Hematopoietic multipotent progenitor cell (in vitro differentiated cells): ENCODE measurements around the gene MACROH2A1. TPM values are rescaled to one million over a fixed set of nuclear protein-coding genes. Genes with fewer than 3 reads are reported as not detected.

ENCODE experiments used
- DNase-seq, 3 donors: peaks; one replicate each; pipeline ENCODE4 v3.0.0-alpha.2; 2011 to 2015; ENCODE audit warnings: low read depth in 2 of 3, low spot score in 2 of 3
- total RNA-seq: library from RNA; depleted of rRNA; stranded (reverse); fragments of >200 nt; gene quantifications from one replicate; pipeline ENCODE4 v1.2.3, GENCODE V29; 2012

Gene MACROH2A1
- total RNA-seq, 1 donor, result 694 TPM

DNA sequence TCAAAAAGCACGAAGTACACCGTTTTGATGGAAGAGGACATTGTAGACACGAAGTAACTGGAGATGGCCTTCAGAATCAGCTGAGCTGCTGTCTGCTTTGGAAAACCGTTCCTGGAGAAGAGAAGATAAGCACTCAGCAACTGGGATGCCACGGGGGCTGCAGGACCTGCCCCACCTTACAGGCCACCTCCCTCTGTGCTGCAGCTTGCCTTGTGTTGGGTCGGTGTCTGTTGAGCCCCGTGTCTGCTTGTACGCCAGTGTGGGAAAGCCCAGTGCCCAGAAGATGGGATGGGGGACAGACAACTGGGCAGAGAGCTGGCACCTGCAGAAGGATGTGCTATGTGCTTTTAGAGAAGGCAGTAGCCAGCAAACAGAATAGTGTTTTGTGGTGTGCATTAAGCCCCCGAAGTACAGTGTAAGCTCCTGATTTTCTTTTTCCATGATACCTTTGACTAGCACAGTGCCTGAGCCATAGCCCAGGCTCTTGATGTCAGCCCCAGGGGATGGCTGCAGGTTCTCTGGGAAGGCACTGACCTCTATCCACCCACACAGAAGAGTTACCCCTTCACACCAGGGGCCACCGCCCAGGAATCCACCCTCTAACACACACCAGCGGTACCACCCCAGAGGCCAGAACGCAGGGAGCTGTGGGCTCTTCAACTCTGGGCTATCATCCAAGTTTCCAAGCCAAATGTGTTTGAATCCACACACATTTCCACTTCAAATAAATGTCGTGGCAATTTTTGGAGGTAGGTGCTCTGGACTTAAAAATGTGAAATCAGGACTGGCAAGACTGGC, 63.8 kb downstream of the MACROH2A1 start:
- DNase-seq, result no peak

DNA sequence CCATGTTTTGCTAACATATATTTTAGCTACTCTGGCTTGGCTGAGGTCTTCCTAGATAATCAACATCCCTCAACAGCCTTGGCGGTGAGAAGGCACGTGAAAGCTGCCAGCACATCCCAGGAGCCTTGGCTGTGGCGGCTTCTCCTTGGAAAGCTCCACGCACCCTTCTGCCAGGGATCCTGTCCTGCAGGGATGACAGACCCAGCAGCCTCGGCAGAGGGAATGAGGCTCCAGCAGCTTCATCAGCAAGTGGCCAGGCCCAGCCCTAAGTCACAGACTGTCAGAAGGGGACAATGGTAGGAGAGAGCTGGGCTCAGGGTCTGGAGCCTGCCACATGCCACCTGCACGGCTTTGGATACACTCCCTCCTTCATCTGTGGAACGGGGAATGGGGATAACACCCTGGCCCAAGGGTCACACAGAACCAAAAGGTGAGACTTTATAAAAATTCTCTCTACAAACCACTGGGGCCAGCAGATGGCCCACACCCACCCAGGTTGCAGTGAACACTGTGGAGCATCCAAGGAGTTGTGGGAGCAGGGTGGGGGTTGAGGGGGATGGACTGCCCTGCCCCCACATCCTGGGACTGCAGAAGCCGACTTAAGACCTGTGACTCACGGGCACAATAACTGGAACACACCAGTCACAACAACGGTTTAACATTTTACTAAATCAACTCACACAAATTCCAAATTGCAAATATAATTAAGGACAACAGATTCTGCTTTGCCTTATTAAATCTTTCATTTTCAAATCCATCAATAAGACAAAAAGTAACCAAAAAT, 65.1 kb downstream of the MACROH2A1 start:
- DNase-seq, result no peak

DNA sequence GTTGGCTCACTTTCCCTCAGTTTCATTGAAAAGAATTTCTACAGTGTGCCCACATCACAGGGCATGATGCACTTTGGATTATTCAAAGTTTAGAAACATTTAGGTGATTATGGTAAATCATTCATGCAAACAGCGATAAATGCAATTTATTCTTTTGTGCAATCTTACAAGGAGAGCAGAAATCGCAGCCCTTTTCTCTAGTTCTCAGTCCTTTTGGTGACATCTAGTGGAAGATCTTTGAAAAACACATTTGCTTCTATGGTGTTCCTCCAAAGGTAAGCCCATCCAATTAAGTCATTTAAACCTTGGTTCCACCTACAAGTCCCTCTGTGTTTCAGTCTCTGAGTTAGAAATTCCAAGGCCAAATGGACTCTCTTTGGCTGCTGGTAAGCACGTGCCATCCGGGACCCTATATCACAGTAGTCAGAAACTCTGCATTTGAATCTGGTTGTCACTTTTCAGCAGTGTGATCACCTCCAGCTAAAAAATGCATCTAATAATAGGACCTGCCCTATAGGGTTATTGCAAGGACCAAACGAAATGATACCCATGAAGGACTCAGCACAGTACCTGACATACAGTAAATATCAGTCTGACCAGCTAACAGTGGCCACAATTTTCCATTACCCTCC, 66.4 kb downstream of the MACROH2A1 start:
- DNase-seq, result peak in 2 of 3 donors; percentile 37 to 75

DNA sequence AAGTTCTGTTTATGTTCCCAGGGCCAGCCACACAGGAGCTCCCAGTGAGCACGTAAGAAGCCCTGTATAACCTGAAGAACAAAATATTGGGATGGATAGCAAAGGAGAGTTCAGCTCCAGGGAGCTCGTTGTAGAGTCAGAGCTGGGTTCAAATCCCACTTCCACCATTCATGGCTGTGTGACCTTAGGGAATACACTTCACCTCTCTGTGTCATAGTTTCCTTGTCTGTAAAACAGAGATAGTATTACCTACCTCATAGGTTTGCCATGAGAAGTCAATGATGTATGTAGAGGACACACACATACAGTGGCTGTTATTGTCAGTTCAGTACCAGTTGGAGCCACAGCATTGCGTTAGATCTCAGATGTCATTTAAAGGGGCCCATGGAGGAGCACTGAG, 67.4 kb downstream of the MACROH2A1 start:
- no peak for DNase-seq

DNA sequence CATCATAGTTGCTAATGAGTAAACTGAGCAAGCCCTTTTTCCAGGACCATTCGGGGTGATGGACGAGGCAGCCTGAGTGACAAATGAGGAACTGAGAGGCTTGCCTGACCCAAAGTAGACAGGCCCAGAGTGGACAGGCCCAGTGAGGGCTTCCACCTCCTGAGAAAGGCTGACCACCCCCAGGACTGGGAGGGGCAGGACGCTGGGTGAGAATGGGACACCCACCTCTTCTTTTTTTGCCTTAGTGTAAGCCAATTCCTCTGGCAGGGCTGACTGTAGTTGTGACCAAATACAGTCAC, 68.3 kb downstream of the MACROH2A1 start:
- DNase-seq, result no peak

DNA sequence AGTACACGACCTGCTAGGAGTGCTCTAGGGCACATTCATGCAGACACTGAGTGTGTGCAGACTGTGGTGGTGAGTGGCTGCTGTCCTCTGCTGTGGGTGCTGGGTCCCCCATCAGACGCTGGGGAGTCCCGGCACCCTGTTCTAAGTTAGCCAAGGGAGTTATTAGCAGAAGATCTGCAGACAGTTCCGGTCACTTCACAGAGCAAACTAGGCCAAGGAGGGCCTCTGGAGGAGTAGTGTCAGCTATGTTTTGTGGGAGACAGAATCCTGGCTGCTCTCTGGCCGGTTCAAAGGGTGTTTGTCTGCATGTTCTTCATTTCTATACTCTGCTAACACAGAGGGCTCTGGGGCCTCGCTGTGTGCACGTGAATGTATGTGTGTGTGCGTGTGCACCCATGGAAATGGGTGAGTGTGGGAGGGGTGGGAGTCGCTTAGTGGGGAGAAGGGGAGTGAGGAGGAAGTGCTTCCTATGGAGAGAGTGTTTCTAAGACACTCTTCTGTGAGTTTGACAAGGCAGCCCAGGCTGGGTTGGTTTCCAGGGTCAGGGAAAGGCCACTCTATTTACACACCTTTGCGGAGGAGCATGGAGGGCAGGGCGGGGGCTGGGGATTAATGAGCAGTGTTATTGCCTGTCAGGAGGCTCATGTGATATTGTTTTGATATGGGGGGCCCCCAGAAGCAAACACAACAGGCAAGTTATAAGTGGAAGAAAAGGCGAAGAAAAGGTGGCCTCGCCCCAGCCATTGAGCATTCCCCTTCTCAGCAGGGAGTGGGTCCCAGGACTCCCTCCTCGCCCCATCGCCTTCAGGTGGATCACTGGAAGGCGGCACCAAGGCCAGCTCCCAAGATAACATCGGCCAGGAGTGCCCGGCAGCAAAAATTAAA, 68.9 kb downstream of the MACROH2A1 start:
- DNase-seq, result no peak

DNA sequence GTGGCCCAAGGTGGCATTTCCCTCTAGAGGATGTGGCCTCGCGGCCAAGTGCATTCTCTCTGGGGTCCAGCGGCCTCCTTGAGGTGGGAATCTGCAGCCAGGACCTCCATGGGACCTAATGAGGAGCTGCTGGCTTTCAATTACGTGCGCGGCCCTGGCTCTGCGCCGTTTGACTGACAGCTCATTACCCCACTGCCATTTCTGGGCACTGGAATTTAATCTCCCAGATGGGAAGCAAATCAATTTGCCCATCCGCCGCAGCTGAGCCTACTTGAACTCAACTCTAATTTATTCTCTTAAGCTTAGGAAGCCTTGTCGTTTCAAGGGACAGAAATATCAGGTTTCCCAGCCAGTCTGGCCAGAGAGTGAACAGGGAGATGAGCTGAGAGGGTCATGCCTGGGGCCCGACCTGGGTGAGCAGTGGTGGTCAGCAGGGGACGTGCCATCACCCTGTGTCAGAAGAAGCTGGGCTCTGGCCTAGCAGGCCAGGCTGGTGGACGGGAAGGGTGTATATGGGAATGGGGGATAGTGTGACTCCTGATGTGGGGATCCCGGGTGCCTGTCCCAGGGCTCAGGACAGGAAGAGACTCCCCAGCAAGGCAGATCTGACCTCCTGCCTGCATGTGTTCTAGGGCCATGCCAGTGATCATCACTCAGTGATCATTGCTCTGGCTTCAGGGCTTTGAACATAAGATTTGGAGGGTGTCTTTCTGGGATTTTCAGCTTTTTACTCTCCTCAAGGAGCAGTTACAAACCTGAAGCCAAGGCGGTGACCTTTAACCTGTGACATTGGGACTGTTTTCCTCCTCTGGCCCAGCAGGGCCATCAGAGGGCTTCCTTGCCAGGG, 69.7 kb downstream of the MACROH2A1 start:
- DNase-seq, result no peak

DNA sequence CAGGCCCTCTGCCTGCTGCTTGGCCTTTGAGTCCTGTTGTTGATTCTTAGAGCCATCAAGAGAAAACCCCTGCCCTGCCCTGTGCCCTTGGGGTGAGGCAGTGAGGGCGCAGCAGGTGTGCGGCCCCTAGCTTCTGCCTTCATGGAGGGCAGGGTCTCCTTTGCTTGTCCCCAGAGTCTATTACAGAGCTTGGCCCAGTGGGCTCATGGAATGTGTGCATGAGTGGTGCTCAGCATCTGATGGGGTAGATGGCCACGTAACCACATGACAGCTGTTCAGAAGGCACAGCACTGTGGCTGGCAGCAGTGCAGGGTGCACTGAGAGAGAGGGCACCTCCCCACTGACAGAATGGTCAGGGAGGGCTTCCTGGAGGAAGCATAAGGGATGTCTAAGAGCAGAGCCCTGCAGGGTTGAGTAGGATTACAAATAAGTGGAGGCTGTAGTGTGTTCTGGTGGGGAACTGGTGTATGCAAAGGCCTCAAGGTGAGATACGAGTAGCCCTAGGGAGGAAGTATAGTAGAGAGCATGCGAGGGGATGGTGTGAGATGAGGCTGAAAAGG, 70.8 kb downstream of the MACROH2A1 start:
- DNase-seq, result no peak

DNA sequence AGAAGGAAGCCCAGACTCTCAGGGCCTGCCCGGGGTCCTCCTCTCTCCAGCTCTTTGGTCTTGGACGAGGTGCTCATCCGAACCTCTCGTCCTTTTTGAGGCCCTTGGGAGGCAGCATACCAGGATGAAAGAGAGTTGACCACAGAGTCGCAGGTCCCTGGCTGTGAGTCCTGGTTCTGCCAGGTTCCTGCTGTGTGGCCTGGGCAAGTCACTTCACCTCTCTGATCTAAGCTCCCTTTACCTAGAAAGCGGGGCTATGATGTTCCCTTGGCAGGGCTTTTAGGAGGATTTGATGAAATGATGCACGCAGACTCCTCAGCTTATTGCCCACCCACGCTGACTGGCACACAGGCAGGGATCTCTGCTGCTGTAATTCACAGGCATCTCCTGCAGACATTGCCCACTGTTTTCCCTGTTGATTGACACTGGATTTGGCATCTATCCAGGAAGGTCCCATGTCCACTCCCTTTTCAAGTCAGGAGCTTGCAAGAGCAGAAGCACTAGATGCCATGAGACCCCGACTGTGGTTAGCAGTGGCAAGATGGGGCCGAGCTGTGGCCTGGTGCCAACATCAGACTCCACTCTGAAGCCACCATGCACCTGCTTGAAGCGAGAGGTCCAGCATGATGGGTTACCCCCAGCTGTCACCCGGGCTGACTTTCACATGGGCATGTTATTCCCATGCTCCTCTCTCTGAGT, 71.5 kb downstream of the MACROH2A1 start:
- no peak for DNase-seq

DNA sequence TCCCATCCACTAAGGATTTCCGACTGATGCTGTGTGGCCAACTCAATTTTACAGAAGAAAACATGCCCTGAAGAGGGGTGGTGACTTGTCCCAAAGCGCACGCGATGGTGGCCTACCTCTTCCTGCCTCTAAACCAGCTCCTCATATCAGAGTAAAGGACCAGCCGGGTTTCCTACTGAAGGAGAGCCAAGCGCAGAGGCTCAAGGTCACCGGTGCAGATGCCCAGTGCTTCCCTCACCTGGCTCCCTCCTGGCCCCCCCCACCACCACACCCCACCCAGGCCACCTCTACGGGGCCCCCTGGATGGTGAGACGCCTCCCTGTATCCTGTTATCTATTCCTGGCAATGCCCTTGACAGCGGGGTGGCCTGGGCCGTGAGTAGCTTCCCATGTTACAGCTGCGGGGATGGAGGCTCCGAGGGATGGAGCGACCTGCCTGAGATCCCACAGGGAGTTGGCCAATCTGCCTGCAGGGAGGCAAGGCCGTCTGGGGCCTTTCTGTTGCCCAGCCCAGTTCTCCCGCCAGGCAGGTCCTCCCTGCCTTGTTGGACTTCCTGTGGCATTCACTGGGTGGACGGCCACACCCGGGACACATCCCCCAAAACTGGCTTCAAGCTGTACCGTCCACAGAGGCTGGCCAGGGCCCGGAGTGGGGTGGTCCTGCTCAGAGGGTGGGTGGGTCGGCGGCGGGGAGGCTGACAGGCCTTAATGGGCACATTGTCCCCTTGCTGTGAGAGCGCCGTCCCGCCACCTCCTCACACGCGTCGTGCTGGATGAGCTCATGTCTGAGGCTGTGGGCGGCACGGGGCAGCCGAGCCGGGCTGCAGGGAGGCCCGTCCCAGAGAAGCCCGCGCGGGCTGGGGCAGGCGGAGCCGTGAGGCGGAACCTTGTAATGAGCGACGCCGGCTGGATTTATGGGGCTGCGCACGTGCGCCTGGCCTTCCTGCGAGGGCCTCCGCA, 72.5 kb downstream of the MACROH2A1 start:
- DNase-seq, result no peak

DNA sequence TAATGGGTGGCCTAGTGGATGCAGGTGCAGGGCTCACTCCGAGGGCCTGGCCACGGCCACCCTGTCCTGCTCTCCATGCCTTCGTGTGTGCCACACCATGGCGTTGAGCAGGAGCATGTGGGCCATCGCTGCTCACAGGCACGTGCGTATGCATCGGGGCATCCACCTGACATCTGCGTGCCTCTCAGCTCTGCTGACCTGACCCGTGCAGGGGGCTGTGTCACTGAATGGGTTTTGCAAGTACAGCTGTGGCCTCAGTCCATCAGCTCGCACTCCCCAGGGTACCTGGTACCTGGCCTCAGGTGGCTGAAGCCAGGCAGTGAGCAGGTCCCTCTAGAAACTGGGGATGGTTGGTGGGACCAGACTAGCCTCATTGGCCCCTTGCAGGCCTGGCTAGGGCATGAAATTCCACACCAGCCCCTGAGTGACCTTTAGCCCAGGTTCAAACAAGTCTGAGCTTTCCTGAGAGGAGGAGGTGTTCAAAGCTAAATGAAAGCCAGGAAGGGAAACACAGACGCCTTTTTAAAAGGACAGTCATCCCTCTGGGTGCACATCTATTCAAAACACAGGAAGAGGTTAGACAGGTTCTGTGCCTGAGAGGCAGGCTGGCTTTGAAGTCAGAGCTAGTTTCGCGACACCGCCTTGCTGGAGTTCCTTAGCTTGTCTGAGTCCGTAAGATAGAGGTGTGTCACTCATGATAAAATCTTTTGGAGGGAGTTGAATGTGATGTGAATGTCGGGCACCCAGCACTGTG, 74.0 kb downstream of the MACROH2A1 start:
- DNase-seq, result peak in 1 of 3 donors; percentile 11

DNA sequence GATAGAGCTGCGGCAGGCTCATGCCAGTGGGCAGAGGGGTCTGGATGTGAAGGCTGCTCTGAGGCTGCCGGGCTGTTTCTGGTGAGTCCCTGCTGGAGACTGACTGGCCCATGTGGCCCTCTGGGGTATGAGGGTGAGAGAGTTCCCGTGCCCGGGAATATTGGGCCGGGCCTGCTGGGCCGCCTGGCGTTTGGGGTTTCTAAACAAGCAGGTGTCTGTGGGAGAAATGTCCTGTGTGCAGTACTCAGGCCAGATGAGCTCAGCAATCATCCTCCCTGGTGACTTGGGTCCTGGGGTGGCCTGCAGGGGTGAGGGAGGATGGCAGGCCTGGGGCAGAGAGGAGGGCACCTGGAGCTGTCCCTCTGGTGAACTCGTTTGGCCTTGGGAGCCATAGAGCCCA, 74.9 kb downstream of the MACROH2A1 start:
- DNase-seq, result no peak

DNA sequence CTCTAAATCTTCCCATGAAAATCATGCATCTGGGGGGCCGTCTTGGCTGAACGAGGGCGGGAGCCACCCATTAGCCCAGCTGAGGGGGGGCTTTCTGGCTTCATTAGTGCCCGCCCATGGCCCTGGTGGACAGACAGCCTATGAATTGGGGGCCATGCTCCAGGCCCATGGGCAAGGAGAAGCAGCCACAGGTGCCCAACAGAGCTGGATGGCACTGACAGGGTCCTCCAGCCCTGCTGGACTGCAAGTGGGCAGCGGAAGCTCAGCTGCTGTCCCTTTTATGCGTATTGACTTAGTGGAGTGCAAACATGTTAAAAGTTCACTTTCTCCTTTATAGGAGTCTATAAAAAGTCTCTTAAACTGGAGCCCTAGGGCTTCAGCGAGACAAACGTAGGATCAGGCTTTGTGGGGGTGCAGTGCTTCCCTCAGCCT, 75.3 kb downstream of the MACROH2A1 start:
- no peak for DNase-seq

DNA sequence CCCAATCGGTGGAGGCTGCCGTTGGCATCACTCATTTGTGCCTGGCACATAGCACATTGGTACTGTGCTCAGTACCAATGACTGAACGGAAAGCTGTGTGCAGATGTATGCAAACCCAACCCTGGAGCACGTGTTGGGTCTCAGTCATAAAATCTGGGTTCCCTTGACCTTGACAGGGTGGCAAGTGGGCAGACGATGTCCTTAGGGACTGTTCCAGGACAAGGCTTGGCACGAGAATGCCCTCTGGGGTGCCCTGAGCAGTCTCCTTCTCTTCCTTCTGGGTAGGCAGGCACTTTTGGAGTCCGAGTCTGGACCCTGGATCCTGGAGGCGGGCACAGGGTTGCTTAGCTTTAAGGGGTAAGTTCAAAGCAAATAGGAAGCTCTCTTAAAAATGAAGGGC, 75.8 kb downstream of the MACROH2A1 start:
- DNase-seq, result no peak

DNA sequence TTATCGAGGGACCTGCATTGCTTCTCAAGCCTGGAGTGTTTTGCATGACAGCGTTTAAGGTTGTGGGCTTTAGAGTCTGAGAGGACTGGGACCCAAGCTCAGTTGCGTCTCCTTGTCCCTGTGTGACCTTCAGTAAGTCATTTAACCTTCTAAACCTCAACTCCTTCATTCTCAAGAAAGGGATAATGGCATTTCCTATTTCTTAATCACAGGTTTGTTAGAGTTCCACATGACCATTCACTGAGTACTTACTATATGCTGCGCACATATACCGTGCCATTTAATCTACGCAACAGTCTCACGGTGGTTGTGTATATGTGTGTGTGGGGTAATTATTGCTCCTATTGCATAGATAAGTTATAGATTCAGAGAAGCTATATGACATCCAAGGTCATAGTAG, 76.3 kb downstream of the MACROH2A1 start:
- no peak for DNase-seq

DNA sequence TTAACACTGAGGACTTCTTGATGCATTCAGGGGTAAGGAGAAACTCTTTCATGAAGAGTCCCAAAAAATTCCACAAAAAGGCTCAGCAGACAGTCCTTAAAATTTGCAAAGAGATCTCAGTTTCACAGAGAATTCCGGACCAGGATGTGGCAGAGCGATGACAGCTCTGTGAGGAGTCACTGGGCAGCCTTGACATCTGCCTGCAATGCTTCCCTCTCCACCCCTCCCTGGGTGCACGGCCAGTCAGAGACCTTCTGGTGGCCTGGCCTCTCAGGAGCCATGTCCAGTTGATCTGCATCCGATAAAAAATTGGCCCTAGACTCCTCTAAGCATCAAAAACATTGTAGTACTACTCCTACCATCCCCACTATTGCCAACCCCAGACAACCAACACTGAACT, 76.8 kb downstream of the MACROH2A1 start:
- DNase-seq, result no peak
